Fibroblast of mammary gland (primary cell): ENCODE data around the gene TXNDC17.
"Not testable (repeated sequence)": the region's sequence is repeated elsewhere in the genome, so short reads cannot be mapped to it uniquely, and the experiment has no call there.

ENCODE experiments used
- DNase-seq: peaks from one replicate; pipeline ENCODE4 v3.0.0-alpha.2; 2010; ENCODE audit warnings: low read depth
- H3K4me3 ChIP-seq: 2 replicates; pipeline ENCODE4 v1.5.1; 2011; ENCODE audit warnings: low read depth, mild to moderate bottlenecking, low read length, moderate library complexity; ENCODE audit not compliant: control insufficient read depth
- CTCF ChIP-seq: conservative IDR thresholded peaks from 2 replicates; pipeline ENCODE4 v1.5.1; 2011; ENCODE audit warnings: low read depth, low read length, inconsistent platforms; ENCODE audit not compliant: control insufficient read depth, insufficient read depth

The TXNDC17 gene

GRCh38 chr17:6654841-6655731 is 14.2 kb downstream of the TXNDC17 start:
- no peak overlapping the region for H3K4me3 ChIP-seq
- no peak for TF ChIP-seq CTCF
- no peak for DNase-seq

- not testable (repeated sequence) for DNase-seq, H3K4me3 ChIP-seq
Observed at GRCh38 chr17:6655732-6656361, 15.0 kb downstream of the TXNDC17 start.

GRCh38 chr17:6656797-6657632 is 16.2 kb downstream of the TXNDC17 start:
- DNase-seq: not testable (repeated sequence)

GRCh38 chr17:6657633-6658287 is 16.9 kb downstream of the TXNDC17 start:
- no peak overlapping the region for H3K4me3 ChIP-seq
- no peak for TF ChIP-seq CTCF
- DNase-seq: no peak

More at GRCh38 chr17:6656797-6657632, 16.2 kb downstream of the TXNDC17 start:
- H3K4me3 ChIP-seq: not testable (repeated sequence)

GRCh38 chr17:6658411-6658810 is 17.6 kb downstream of the TXNDC17 start:
- not testable (repeated sequence) for H3K4me3 ChIP-seq, DNase-seq

- H3K4me3 ChIP-seq: no peak overlapping the region
- no peak for DNase-seq
- no peak for TF ChIP-seq CTCF
Observed at GRCh38 chr17:6660101-6660500, 19.2 kb downstream of the TXNDC17 start.

- H3K4me3 ChIP-seq: no peak overlapping the region
- DNase-seq: no peak
- TF ChIP-seq CTCF: no peak
Observed at GRCh38 chr17:6660805-6661463, 20.1 kb downstream of the TXNDC17 start.
